Measurements from ENCODE around the gene KNCN. TPM values are rescaled to one million over a fixed set of nuclear protein-coding genes. Genes with fewer than 3 reads are reported as not detected.

KNCN gene
- polyA plus RNA-seq (2013, experiment 1 of 2): not detected
- not detected for polyA plus RNA-seq (2013, experiment 2 of 2)

GRCh38 chr1:46551597-46552095, at the start of gene KNCN:
KNCN (minus strand) TSS chr1:46551647; CDS start chr1:46551215, 432 bp downstream.
- H3K9me3 ChIP-seq (ENCODE audit: control insufficient read depth, low read length): no peaks in the 10 kb centered on the region
- no peaks in the 10 kb centered on the region for H3K79me1 ChIP-seq (replicated peaks; ENCODE audit: low read length, poor library complexity, severe bottlenecking)
- no peak within 1 kb of the TSS for H3K4me3 ChIP-seq (ENCODE audit: insufficient read depth in 1 of 2, low read depth in 1 of 2, low read length in 2 of 2)
- peaks cover 53 to 57% of the 10 kb centered on the region in 2 experiments for H3K27me3 ChIP-seq (ENCODE audit: control insufficient read depth in 1 of 2, insufficient read depth in 1 of 2, low read length in 2 of 2)
- no peak within 1 kb of the TSS for H3K4ac ChIP-seq (ENCODE audit: low read depth in 1 of 2, low read length in 2 of 2)
- H3K27ac ChIP-seq (ENCODE audit: low read length, poor library complexity, severe bottlenecking): no peak within 1 kb of the TSS
- no peak for DNase-seq
- 59% methylated on average over 6 of the region's 6 CpGs for WGBS
- H4K8ac ChIP-seq (ENCODE audit: low read length): no peak within 1 kb of the TSS
- H3K36me3 ChIP-seq (ENCODE audit: control insufficient read depth in 1 of 2, insufficient read depth in 2 of 2, low read depth in 1 of 2, low read length in 2 of 2): no peaks in the 10 kb centered on the region
- H2BK15ac ChIP-seq (ENCODE audit: low read depth, poor library complexity, severe bottlenecking): no peak within 1 kb of the TSS
- no peak within 1 kb of the TSS for H2AK5ac ChIP-seq (ENCODE audit: low read length, severe bottlenecking)
- peaks cover 2% of the 10 kb centered on the region for H3K4me1 ChIP-seq (ENCODE audit: control insufficient read depth, insufficient read depth, low read depth, low read length)
- H3K23ac ChIP-seq (ENCODE audit: low read length in 2 of 2): no peak within 1 kb of the TSS
- no peak within 1 kb of the TSS for H3K14ac ChIP-seq (ENCODE audit: low read length in 2 of 2)
- no peak within 1 kb of the TSS for H2BK5ac ChIP-seq (ENCODE audit: low read depth, low read length, poor library complexity, severe bottlenecking)
- H3K9ac ChIP-seq (ENCODE audit: low read length): no peak within 1 kb of the TSS
- H3K4me2 ChIP-seq (ENCODE audit: low read length, poor library complexity, severe bottlenecking): no peak within 1 kb of the TSS
- no peak within 1 kb of the TSS for H2BK120ac ChIP-seq (ENCODE audit: low read depth, low read length)
- no peak within 1 kb of the TSS for H2AFZ ChIP-seq (ENCODE audit: low read depth, low read length)
- H3K18ac ChIP-seq (ENCODE audit: low read depth in 1 of 2, low read length in 2 of 2): no peak within 1 kb of the TSS
- H4K91ac ChIP-seq (ENCODE audit: low read length): no peak within 1 kb of the TSS
- H2BK12ac ChIP-seq (ENCODE audit: low read length in 2 of 2): no peak within 1 kb of the TSS

- H3K36me3 ChIP-seq (ENCODE audit: control insufficient read depth in 1 of 2, insufficient read depth in 2 of 2, low read depth in 1 of 2, low read length in 2 of 2): peaks cover 0 to 3% of the 10 kb centered on the region in 2 experiments
- no peak overlapping the region for H2AK5ac ChIP-seq (ENCODE audit: low read length, severe bottlenecking)
- no peak overlapping the region for H2BK12ac ChIP-seq (ENCODE audit: low read length in 2 of 2)
- no peak overlapping the region for H3K27ac ChIP-seq (ENCODE audit: low read length, poor library complexity, severe bottlenecking)
- H3K23ac ChIP-seq (ENCODE audit: low read length in 2 of 2): no peak overlapping the region
- H3K18ac ChIP-seq (ENCODE audit: low read depth in 1 of 2, low read length in 2 of 2): no peak overlapping the region
- 86% methylated on average over 8 of the region's 9 CpGs for WGBS
- H4K8ac ChIP-seq (ENCODE audit: low read length): no peak overlapping the region
- no peak overlapping the region for H2BK5ac ChIP-seq (ENCODE audit: low read depth, low read length, poor library complexity, severe bottlenecking)
- peaks cover 62% of the 10 kb centered on the region for H3K79me1 ChIP-seq (replicated peaks; ENCODE audit: low read length, poor library complexity, severe bottlenecking)
- H3K4me1 ChIP-seq (ENCODE audit: control insufficient read depth, insufficient read depth, low read depth, low read length): peaks cover 5% of the 10 kb centered on the region
- H3K4me3 ChIP-seq (ENCODE audit: insufficient read depth in 1 of 2, low read depth in 1 of 2, low read length in 2 of 2): no peak overlapping the region
- H3K27me3 ChIP-seq (ENCODE audit: control insufficient read depth in 1 of 2, insufficient read depth in 1 of 2, low read length in 2 of 2): no peaks in the 10 kb centered on the region
- no peak overlapping the region for H3K4ac ChIP-seq (ENCODE audit: low read depth in 1 of 2, low read length in 2 of 2)
- H3K14ac ChIP-seq (ENCODE audit: low read length in 2 of 2): no peak overlapping the region
- H2BK120ac ChIP-seq (ENCODE audit: low read depth, low read length): no peak overlapping the region
- H3K9ac ChIP-seq (ENCODE audit: low read length): no peak overlapping the region
- no peak overlapping the region for H3K4me2 ChIP-seq (ENCODE audit: low read length, poor library complexity, severe bottlenecking)
- no peak for DNase-seq
- no peaks in the 10 kb centered on the region for H3K9me3 ChIP-seq (ENCODE audit: control insufficient read depth, low read length)
- no peak overlapping the region for H4K91ac ChIP-seq (ENCODE audit: low read length)
- H2BK15ac ChIP-seq (ENCODE audit: low read depth, poor library complexity, severe bottlenecking): no peak overlapping the region
- no peak overlapping the region for H2AFZ ChIP-seq (ENCODE audit: low read depth, low read length)
These were observed 47.9 kb upstream of the KNCN start for GRCh38 chr1:46599059-46599970.

DNA sequence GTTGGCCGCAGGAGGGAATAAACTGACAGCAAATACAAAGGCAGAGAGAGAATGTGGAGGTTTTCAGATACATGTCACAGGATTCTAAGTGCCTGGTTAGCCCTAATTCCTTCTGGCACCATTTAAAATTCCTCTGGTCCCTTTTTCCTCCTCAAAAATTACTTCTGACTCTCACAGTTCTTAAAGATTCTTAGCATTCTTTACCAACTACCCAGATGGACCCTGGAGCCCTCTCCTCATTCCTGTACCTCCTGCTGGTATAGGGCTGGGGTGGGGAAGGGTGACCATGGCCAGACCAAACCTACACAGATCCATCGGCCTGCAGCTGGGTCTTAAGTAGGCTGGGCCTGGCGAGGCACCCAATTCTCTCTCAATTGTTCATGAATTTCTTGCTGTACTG, 45.4 kb upstream of the KNCN start:
- Histone ChIP-seq H3K4me2 (ENCODE audit: low read length, poor library complexity, severe bottlenecking) (no peak overlapping the region), H3K27me3 (ENCODE audit: control insufficient read depth in 1 of 2, insufficient read depth in 1 of 2, low read length in 2 of 2) (no peaks in the 10 kb centered on the region), H3K23ac (ENCODE audit: low read length in 2 of 2) (no peak overlapping the region), H3K79me1 (replicated peaks; ENCODE audit: low read length, poor library complexity, severe bottlenecking) (peaks cover 44% of the 10 kb centered on the region), H4K91ac (ENCODE audit: low read length) (no peak overlapping the region), H2BK12ac (ENCODE audit: low read length in 2 of 2) (no peak overlapping the region), H3K14ac (ENCODE audit: low read length in 2 of 2) (no peak overlapping the region), H3K9me3 (ENCODE audit: control insufficient read depth, low read length) (no peaks in the 10 kb centered on the region), H3K27ac (ENCODE audit: low read length, poor library complexity, severe bottlenecking) (no peak overlapping the region), H2AFZ (ENCODE audit: low read depth, low read length) (no peak overlapping the region), H3K4me3 (ENCODE audit: insufficient read depth in 1 of 2, low read depth in 1 of 2, low read length in 2 of 2) (no peak overlapping the region), H3K18ac (ENCODE audit: low read depth in 1 of 2, low read length in 2 of 2) (no peak overlapping the region), H3K4me1 (ENCODE audit: control insufficient read depth, insufficient read depth, low read depth, low read length) (no peaks in the 10 kb centered on the region), H3K9ac (ENCODE audit: low read length) (no peak overlapping the region), H2BK120ac (ENCODE audit: low read depth, low read length) (no peak overlapping the region), H3K36me3 (ENCODE audit: control insufficient read depth in 1 of 2, insufficient read depth in 2 of 2, low read depth in 1 of 2, low read length in 2 of 2) (peaks cover 13 to 21% of the 10 kb centered on the region in 2 experiments), H4K8ac (ENCODE audit: low read length) (no peak overlapping the region), H3K4ac (ENCODE audit: low read depth in 1 of 2, low read length in 2 of 2) (no peak overlapping the region), H2BK5ac (ENCODE audit: low read depth, low read length, poor library complexity, severe bottlenecking) (no peak overlapping the region), H2BK15ac (ENCODE audit: low read depth, poor library complexity, severe bottlenecking) (no peak overlapping the region), H2AK5ac (ENCODE audit: low read length, severe bottlenecking) (no peak overlapping the region)
- WGBS: 95% methylated on average over 3 of the region's 3 CpGs
- DNase-seq: no peak

DNA sequence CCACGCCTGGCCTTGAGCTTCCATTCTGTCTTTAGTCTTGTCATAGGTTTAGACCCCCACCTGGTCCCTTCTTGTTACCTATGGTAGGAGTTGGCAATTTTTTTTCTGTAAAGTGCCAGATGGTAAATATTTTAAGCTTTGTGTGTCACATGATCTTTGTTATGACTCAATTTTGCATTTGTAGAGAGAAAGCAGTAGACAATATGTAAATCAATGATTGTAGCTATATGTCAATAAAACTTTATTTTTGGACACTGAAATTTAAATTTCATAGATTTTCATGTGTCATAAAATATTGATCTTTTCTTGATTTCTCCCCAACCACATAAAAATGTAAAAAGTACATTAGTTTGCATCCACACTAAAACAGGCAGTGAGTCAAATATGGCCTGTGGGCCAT, 44.6 kb upstream of the KNCN start:
- no peak overlapping the region for H2AFZ ChIP-seq (ENCODE audit: low read depth, low read length)
- H3K27me3 ChIP-seq (ENCODE audit: control insufficient read depth in 1 of 2, insufficient read depth in 1 of 2, low read length in 2 of 2): no peaks in the 10 kb centered on the region
- H3K4me2 ChIP-seq (ENCODE audit: low read length, poor library complexity, severe bottlenecking): no peak overlapping the region
- H2BK12ac ChIP-seq (ENCODE audit: low read length in 2 of 2): no peak overlapping the region
- no peak overlapping the region for H3K4me3 ChIP-seq (ENCODE audit: insufficient read depth in 1 of 2, low read depth in 1 of 2, low read length in 2 of 2)
- no peak overlapping the region for H3K4ac ChIP-seq (ENCODE audit: low read depth in 1 of 2, low read length in 2 of 2)
- no peak overlapping the region for H3K27ac ChIP-seq (ENCODE audit: low read length, poor library complexity, severe bottlenecking)
- no peak overlapping the region for H2BK120ac ChIP-seq (ENCODE audit: low read depth, low read length)
- no peak overlapping the region for H3K9ac ChIP-seq (ENCODE audit: low read length)
- no peak overlapping the region for H3K23ac ChIP-seq (ENCODE audit: low read length in 2 of 2)
- no peaks in the 10 kb centered on the region for H3K9me3 ChIP-seq (ENCODE audit: control insufficient read depth, low read length)
- H2BK5ac ChIP-seq (ENCODE audit: low read depth, low read length, poor library complexity, severe bottlenecking): no peak overlapping the region
- DNase-seq: no peak
- no peaks in the 10 kb centered on the region for H3K4me1 ChIP-seq (ENCODE audit: control insufficient read depth, insufficient read depth, low read depth, low read length)
- no peak overlapping the region for H4K91ac ChIP-seq (ENCODE audit: low read length)
- peaks cover 18 to 29% of the 10 kb centered on the region in 2 experiments for H3K36me3 ChIP-seq (ENCODE audit: control insufficient read depth in 1 of 2, insufficient read depth in 2 of 2, low read depth in 1 of 2, low read length in 2 of 2)
- no peak overlapping the region for H2BK15ac ChIP-seq (ENCODE audit: low read depth, poor library complexity, severe bottlenecking)
- H3K79me1 ChIP-seq (replicated peaks; ENCODE audit: low read length, poor library complexity, severe bottlenecking): peaks cover 37% of the 10 kb centered on the region
- no peak overlapping the region for H4K8ac ChIP-seq (ENCODE audit: low read length)
- H2AK5ac ChIP-seq (ENCODE audit: low read length, severe bottlenecking): no peak overlapping the region
- H3K14ac ChIP-seq (ENCODE audit: low read length in 2 of 2): no peak overlapping the region
- 93% methylated on average over 1 of the region's 1 CpG for WGBS
- H3K18ac ChIP-seq (ENCODE audit: low read depth in 1 of 2, low read length in 2 of 2): no peak overlapping the region
